OCI-LY7 (cell line): ENCODE measurements around the gene LRRK1. TPM values are rescaled to one million over a fixed set of nuclear protein-coding genes. Genes with fewer than 3 reads are reported as not detected.

Source experiments
- BruUV-seq: library from RNA; stranded (reverse); fragments of 400-500 nt; replicated peaks from 2 replicates; lab custom pipeline; 2021; lab: Mats Ljungman, UMichigan
- CTCF ChIA-PET: fragments of 300-600 bp; sonication (Branson Sonifier 250); formaldehyde crosslinking; loops from one replicate; lab custom pipeline; 2022; ENCODE audit warnings: antibody characterized with exemption; ENCODE audit not compliant: unreplicated experiment; lab: Charles Lee
- POLR2A ChIA-PET: fragments of 300-600 bp; sonication (Branson Sonifier 250); formaldehyde crosslinking; loops from one replicate; lab custom pipeline; 2022; ENCODE audit warnings: antibody characterized with exemption; lab: Charles Lee
- DNase-seq: peaks from one replicate; pipeline ENCODE4 v3.0.0-alpha.2; 2015; ENCODE audit warnings: low spot score
- H2AFZ ChIP-seq: fragments of 200-600 bp; sonication (generic), shearing (Covaris generic); 2 replicates; pipeline ENCODE4 v1.6.1; 2014; ENCODE audit warnings: mild to moderate bottlenecking, antibody characterized with exemption, low read length, moderate library complexity
- H3K27ac ChIP-seq: fragments of 200-600 bp; sonication (generic); 2 replicates; pipeline ENCODE4 v1.5.1; 2014; ENCODE audit warnings: mixed run types, low read depth, mild to moderate bottlenecking, moderate library complexity, low read length, inconsistent platforms; ENCODE audit not compliant: poor library complexity, severe bottlenecking
- H3K36me3 ChIP-seq: fragments of 200-600 bp; sonication (generic); 2 replicates; pipeline ENCODE4 v1.6.1; 2014; ENCODE audit warnings: mild to moderate bottlenecking, antibody characterized with exemption, low read length, moderate library complexity, mixed read lengths; ENCODE audit not compliant: insufficient read depth
- H3K4me1 ChIP-seq: fragments of 200-600 bp; sonication (generic); 2 replicates; pipeline ENCODE4 v1.5.1; 2014; ENCODE audit warnings: mild to moderate bottlenecking, low read length; ENCODE audit not compliant: insufficient read depth, poor library complexity, severe bottlenecking
- H3K4me2 ChIP-seq: fragments of 200-600 bp; sonication (generic); 2 replicates; pipeline ENCODE4 v1.6.1; 2014; ENCODE audit warnings: mild to moderate bottlenecking, low read length
- H3K4me3 ChIP-seq: fragments of 200-600 bp; sonication (generic); 2 replicates; pipeline ENCODE4 v1.5.1; 2014; ENCODE audit warnings: mild to moderate bottlenecking, low read depth, low read length; ENCODE audit not compliant: poor library complexity, severe bottlenecking
- H3K79me2 ChIP-seq: fragments of 200-600 bp; sonication (generic); 2 replicates; pipeline ENCODE4 v1.6.1; 2016; ENCODE audit warnings: low read depth, mild to moderate bottlenecking, low read length, moderate library complexity, mixed read lengths; ENCODE audit not compliant: insufficient read depth
- H3K9me2 ChIP-seq: fragments of 200-600 bp; sonication (generic); 2 replicates; pipeline ENCODE4 v1.6.1; 2016; ENCODE audit warnings: mild to moderate bottlenecking, low read length, mixed read lengths; ENCODE audit not compliant: insufficient read depth
- H3K9me3 ChIP-seq: fragments of 200-600 bp; sonication (generic); 2 replicates; pipeline ENCODE4 v1.6.1; 2014; ENCODE audit warnings: mild to moderate bottlenecking, mixed run types, low read length, mixed read lengths
- H4K20me1 ChIP-seq: fragments of 200-600 bp; sonication (generic); 2 replicates; pipeline ENCODE4 v1.6.1; 2014; ENCODE audit warnings: mild to moderate bottlenecking, antibody characterized with exemption, low read length, moderate library complexity, mixed read lengths; ENCODE audit not compliant: insufficient read depth
- EZH2phosphoT487 ChIP-seq: fragments of 200-600 bp; sonication (generic); IDR thresholded peaks from 2 replicates; pipeline ENCODE4 v1.6.1; 2018; ENCODE audit warnings: low read depth, borderline replicate concordance, mild to moderate bottlenecking, mixed run types, antibody characterized with exemption, low read length, moderate library complexity, mixed read lengths
- intact Hi-C: fragments of 100-400 bp; cut with micrococcal nuclease; formaldehyde crosslinking; loops from one replicate; pipeline ENCODE4 v1.10.0; 2022; ENCODE audit not compliant: unreplicated experiment
- total RNA-seq, 2 experiments: library from RNA; depleted of rRNA in 1 of 2; stranded (reverse); fragments of >200 nt in 1 of 2; shearing (Covaris generic) in 1 of 2; gene quantifications; 2 replicates each; pipeline ENCODE4 v1.2.3, GENCODE V29; 2014 to 2022
- TF ChIP-seq, protein P1 (sequence below): fragments of 200-600 bp; sonication (generic); conservative IDR thresholded peaks from 2 replicates; pipeline ENCODE4 v1.5.1; 2014; ENCODE audit warnings: mild to moderate bottlenecking, antibody characterized with exemption, low read length, moderate library complexity, mixed read lengths

LRRK1 gene
- total RNA-seq, 2 experiments from 2014 or later, result 92.3 to 233 TPM

DNA sequence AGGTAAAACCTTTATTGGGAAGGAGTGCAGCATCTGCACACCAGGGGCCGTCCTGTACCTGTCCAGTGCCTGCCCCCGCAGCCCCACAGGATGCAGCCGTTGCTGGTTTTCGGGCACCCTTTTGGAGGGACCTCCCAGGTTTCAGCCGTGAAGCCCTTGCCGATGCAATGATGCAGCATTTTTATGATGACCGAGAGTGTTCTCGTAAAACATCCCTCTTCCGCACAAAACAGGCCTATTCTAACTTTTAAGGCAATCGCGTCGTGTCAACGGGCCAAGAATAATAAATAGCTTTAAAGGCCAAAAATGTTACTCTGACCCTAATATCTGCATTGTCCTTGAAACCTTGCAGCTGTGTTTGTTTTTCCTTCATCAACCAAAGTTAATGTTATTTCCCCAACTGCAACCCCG, 126.1 kb downstream of the LRRK1 start:
- POLR2A ChIA-PET, result no interaction called here
- Histone ChIP-seq H4K20me1 (no peaks in the 10 kb centered on the region), H3K79me2 (peaks cover 5% of the 10 kb centered on the region; the same call in 1 of the 2 replicates), H3K27ac (no peak overlapping the region), H3K4me2 (no peak overlapping the region), H3K4me1 (no peaks in the 10 kb centered on the region), H3K36me3 (peaks cover 100% of the 10 kb centered on the region), H2AFZ (no peak overlapping the region), H3K9me3 (no peaks in the 10 kb centered on the region), H3K9me2 (no peaks in the 10 kb centered on the region), H3K4me3 (no peak overlapping the region)
- CTCF ChIA-PET, result no interaction called here
- BruUV-seq, result no TSS peak
- DNase-seq, result no peak
- TF ChIP-seq, protein P1, sequence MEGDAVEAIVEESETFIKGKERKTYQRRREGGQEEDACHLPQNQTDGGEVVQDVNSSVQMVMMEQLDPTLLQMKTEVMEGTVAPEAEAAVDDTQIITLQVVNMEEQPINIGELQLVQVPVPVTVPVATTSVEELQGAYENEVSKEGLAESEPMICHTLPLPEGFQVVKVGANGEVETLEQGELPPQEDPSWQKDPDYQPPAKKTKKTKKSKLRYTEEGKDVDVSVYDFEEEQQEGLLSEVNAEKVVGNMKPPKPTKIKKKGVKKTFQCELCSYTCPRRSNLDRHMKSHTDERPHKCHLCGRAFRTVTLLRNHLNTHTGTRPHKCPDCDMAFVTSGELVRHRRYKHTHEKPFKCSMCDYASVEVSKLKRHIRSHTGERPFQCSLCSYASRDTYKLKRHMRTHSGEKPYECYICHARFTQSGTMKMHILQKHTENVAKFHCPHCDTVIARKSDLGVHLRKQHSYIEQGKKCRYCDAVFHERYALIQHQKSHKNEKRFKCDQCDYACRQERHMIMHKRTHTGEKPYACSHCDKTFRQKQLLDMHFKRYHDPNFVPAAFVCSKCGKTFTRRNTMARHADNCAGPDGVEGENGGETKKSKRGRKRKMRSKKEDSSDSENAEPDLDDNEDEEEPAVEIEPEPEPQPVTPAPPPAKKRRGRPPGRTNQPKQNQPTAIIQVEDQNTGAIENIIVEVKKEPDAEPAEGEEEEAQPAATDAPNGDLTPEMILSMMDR, result no peak
- TF ChIP-seq EZH2phosphoT487, result no peak
- intact Hi-C loops, result no loop called here

DNA sequence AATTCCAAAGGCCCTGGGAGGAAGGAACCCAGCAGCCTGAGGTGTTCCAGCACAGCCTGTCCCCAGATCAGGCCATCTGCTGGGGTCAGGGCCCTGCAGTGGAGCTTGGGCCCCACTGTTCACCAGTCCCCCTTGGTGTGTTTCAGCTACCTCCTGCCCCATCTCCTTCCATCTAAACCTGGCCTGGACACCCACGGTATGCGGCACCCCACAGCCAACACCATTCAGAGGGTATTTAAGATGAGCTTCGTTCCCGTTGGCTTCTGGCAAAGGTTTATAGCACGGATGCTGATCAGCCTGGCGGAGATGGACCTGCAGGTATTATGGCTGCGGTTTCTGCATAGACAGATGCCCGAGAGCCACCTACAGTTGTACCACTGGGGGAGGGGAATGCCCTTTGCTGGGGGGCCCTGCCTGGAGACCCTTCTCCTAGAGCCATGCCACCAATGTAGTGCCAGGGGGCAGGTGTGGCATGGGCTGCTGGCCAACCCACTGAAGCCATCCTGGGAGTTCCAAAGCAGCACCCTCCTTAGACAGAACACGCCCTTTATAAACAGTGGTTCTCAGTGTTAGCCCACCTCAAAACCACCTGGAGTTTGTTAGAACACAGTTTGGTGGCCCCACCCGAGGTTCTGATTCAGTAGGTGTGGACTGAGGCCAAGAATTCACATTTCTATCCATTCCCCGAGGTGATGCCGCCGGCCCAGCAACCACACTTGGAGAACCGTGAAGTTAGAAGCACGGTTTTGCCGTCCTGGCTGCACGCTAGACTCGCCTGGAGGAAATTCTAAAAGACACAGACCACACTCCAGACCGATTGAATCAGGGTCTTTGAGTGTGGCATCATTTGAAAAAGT, 126.9 kb downstream of the LRRK1 start:
- H3K4me1 ChIP-seq, result no peaks in the 10 kb centered on the region
- H3K79me2 ChIP-seq, result no peaks in the 10 kb centered on the region
- TF ChIP-seq, protein P1, result no peak
- TF ChIP-seq EZH2phosphoT487, result no peak
- POLR2A ChIA-PET, result no interaction called here
- intact Hi-C loops, result no loop called here
- CTCF ChIA-PET, result no interaction called here
- no peaks in the 10 kb centered on the region for H3K9me3 ChIP-seq
- H3K9me2 ChIP-seq, result no peaks in the 10 kb centered on the region
- no peak overlapping the region for H2AFZ ChIP-seq
- peaks cover 100% of the 10 kb centered on the region for H3K36me3 ChIP-seq
- no peak overlapping the region for H3K4me2 ChIP-seq
- DNase-seq, result no peak
- no peaks in the 10 kb centered on the region for H4K20me1 ChIP-seq
- H3K27ac ChIP-seq, result no peak overlapping the region
- H3K4me3 ChIP-seq, result no peak overlapping the region
- no TSS peak for BruUV-seq

DNA sequence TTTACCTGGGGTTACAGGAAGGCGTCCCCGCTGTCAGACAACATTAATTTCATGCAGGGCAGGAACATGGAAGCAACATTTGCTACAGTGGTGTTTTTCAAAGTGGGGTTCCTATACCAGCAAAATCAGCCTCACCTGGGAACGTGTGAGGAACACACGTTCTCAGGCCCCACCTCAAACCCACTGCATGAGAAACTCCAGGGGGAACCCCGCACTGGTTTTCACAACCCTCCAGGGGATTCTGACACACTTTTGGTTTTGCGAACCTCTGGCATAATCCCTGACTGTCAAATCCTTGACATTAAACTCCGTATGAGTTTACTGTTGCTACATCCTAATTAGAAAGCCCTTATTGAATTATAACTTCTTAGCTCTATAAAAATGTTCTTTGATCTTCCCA, 127.7 kb downstream of the LRRK1 start:
- no peak for DNase-seq
- ChIA-PET POLR2A (interaction anchor here (0.6 kb wide), 2 partner anchors 102 to 228 kb away, joined by 3 read pairs; no protein-coding TSS in a partner anchor), CTCF (no interaction called here)
- BruUV-seq, result no TSS peak
- TF ChIP-seq, protein P1, result no peak
- no peak for TF ChIP-seq EZH2phosphoT487
- H3K27ac ChIP-seq, result no peak overlapping the region
- H3K9me2 ChIP-seq, result no peaks in the 10 kb centered on the region
- no peaks in the 10 kb centered on the region for H3K9me3 ChIP-seq
- no peak overlapping the region for H2AFZ ChIP-seq
- H3K36me3 ChIP-seq, result peaks cover 100% of the 10 kb centered on the region
- no peaks in the 10 kb centered on the region for H3K4me1 ChIP-seq
- H4K20me1 ChIP-seq, result no peaks in the 10 kb centered on the region
- intact Hi-C loops, result no loop called here
- H3K4me3 ChIP-seq, result no peak overlapping the region
- no peaks in the 10 kb centered on the region for H3K79me2 ChIP-seq
- H3K4me2 ChIP-seq, result no peak overlapping the region
